Stimulated activated CD8-positive, alpha-beta memory T cell treated with anti-CD3 and anti-CD28 coated beads, Interleukin-12 subunit alpha, Interleukin-12 subunit beta, amount 100 ng/mL, for 24 hours (primary cell): ENCODE data around the gene NCKAP5.
"Not testable (repeated sequence)": the region's sequence is repeated elsewhere in the genome, so short reads cannot be mapped to it uniquely, and the experiment has no call there.

ENCODE experiments used
- DNase-seq: peaks from one replicate; pipeline ENCODE4 v3.0.0-alpha.2; 2020; ENCODE audit errors: extremely low read depth

Gene NCKAP5

GRCh38 chr2:133497270-133497893 is 70.9 kb downstream of the NCKAP5 start:
- no peak for DNase-seq

GRCh38 chr2:133496501-133497269 is 71.6 kb downstream of the NCKAP5 start:
- no peak for DNase-seq

- DNase-seq: no peak
Measured at GRCh38 chr2:133495226-133495625, 73.0 kb downstream of the NCKAP5 start.

GRCh38 chr2:133492719-133493380 is 75.4 kb downstream of the NCKAP5 start:
- no peak for DNase-seq

GRCh38 chr2:133490411-133490980 is 77.8 kb downstream of the NCKAP5 start:
- DNase-seq: no peak

- no peak for DNase-seq
Measured at GRCh38 chr2:133489641-133490410, 78.4 kb downstream of the NCKAP5 start.

- DNase-seq: no peak
Measured at GRCh38 chr2:133489146-133489545, 79.1 kb downstream of the NCKAP5 start.

GRCh38 chr2:133486771-133487191 is 81.5 kb downstream of the NCKAP5 start:
- no peak for DNase-seq

- DNase-seq: no peak
Measured at GRCh38 chr2:133485868-133486267, 82.4 kb downstream of the NCKAP5 start.

- no peak for DNase-seq
Measured at GRCh38 chr2:133484784-133485183, 83.5 kb downstream of the NCKAP5 start.

GRCh38 chr2:133484106-133484505 is 84.2 kb downstream of the NCKAP5 start:
- no peak for DNase-seq

GRCh38 chr2:133483181-133483580 is 85.1 kb downstream of the NCKAP5 start:
- DNase-seq: no peak

- DNase-seq: no peak
Measured at GRCh38 chr2:133480707-133481429, 87.4 kb downstream of the NCKAP5 start.

GRCh38 chr2:133477616-133477990 is 90.7 kb downstream of the NCKAP5 start:
- no peak for DNase-seq

GRCh38 chr2:133476931-133477615 is 91.2 kb downstream of the NCKAP5 start:
- DNase-seq: no peak

- DNase-seq: no peak
Measured at GRCh38 chr2:133476286-133476685, 92.0 kb downstream of the NCKAP5 start.

GRCh38 chr2:133475610-133476009 is 92.7 kb downstream of the NCKAP5 start:
- no peak for DNase-seq

GRCh38 chr2:133470446-133470845 is 97.8 kb downstream of the NCKAP5 start:
- not testable (repeated sequence) for DNase-seq

GRCh38 chr2:133462811-133463210 is 105.5 kb downstream of the NCKAP5 start:
- no peak for DNase-seq

GRCh38 chr2:133461484-133461883 is 106.8 kb downstream of the NCKAP5 start:
- DNase-seq: no peak

GRCh38 chr2:133459590-133459989 is 108.7 kb downstream of the NCKAP5 start:
- DNase-seq: no peak
